Measurements from ENCODE around the gene USP6NL. TPM values are rescaled to one million over a fixed set of nuclear protein-coding genes. Genes with fewer than 3 reads are reported as not detected.

The USP6NL gene
- total and polyA plus RNA-seq, 2 of the 13 experiments (the other 11 are each of a cell fraction or from before 2014, with no cell fraction given), result 10.5 to 22.9 TPM

GRCh38 chr10:11597470-11597869 lies 14.0 kb downstream of the USP6NL start:
- intact Hi-C loops (cut with micrococcal nuclease; ENCODE audit: unreplicated experiment), result no loop called here
- H3K4me1 ChIP-seq (ENCODE audit: insufficient read depth, low read length), result peaks cover 85% of the 10 kb centered on the region

GRCh38 chr10:11595395-11595692 lies 16.1 kb downstream of the USP6NL start:
- CTCF ChIA-PET (ENCODE audit: low intra/inter-chr PET ratio, low total read pairs), result no interaction called here
- no peaks in the 10 kb centered on the region for H3K27me3 ChIP-seq (ENCODE audit: control insufficient read depth in 1 of 2, insufficient read depth in 2 of 2, low read length in 2 of 2)
- H3K4me3 ChIP-seq (replicated peaks in 1 of 3; ENCODE audit: insufficient read depth in 1 of 3, low read depth in 2 of 3, low read length in 3 of 3), result peak overlapping the region in 1 of 3 experiments; percentile 39; a peak in 1 of 6 replicates
- peaks cover 93% of the 10 kb centered on the region for H3K79me2 ChIP-seq (ENCODE audit: insufficient read depth, low read length)
- DNase-seq (ENCODE audit: low spot score), result no peak
- peaks cover 0 to 6% of the 10 kb centered on the region in 2 experiments; a peak in 2 of 5 replicates for H3K36me3 ChIP-seq (replicated peaks in 1 of 2; ENCODE audit: control insufficient read depth in 1 of 2, insufficient read depth in 2 of 2, low read length in 2 of 2)
- intact Hi-C loops (cut with micrococcal nuclease; ENCODE audit: unreplicated experiment), result no loop called here
- in situ Hi-C loops (cut with HindIII; ENCODE audit: extremely low pct_ligation_motif_present, low pct_unique_long_range_greater_than_20kb), result no loop called here
- FAIRE-seq, result no peak
- no peak overlapping the region for H2AFZ ChIP-seq (ENCODE audit: low read length)
- peaks cover 65% of the 10 kb centered on the region for H3K4me1 ChIP-seq (ENCODE audit: insufficient read depth, low read length)
- 9% methylated on average over 1 of the region's 1 CpG for WGBS (ENCODE audit: low lambda C conversion rate)
- peak overlapping the region; percentile 61 for H3K4me2 ChIP-seq (ENCODE audit: low read depth, low read length)
- ATAC-seq, result peak; percentile 84
- peak overlapping the region; percentile 65 for H3K27ac ChIP-seq (ENCODE audit: extremely low read length, insufficient read depth, low read length)
- no TSS peak for BruUV-seq (replicated peaks)
- H3K9ac ChIP-seq (ENCODE audit: insufficient read depth, low read depth, low read length), result peak overlapping the region; percentile 33; the same call in 1 of the 2 replicates
- POLR2A ChIA-PET, result no interaction called here
- H3K9me3 ChIP-seq (ENCODE audit: low read length), result no peaks in the 10 kb centered on the region
- H4K20me1 ChIP-seq (ENCODE audit: insufficient read depth, low read length), result no peaks in the 10 kb centered on the region; the same call in 1 of the 2 replicates
- TF ChIP-seq ZNF253 (CRISPR knock-in tag; IDR thresholded peaks at IDR 0.05; ENCODE audit: borderline replicate concordance), result no peak
- TF ChIP-seq MIXL1 (CRISPR knock-in tag; IDR thresholded peaks at IDR 0.05), result 0 out of 2 replicates have a peak, but pooled peaks have one; percentile 4
- TF ChIP-seq ZNF724P (CRISPR knock-in tag; IDR thresholded peaks at IDR 0.05; ENCODE audit: borderline replicate concordance), result no peak
- TF ChIP-seq ARID5B (CRISPR knock-in tag; IDR thresholded peaks at IDR 0.05), result 0 out of 2 replicates have a peak, but pooled peaks have one; percentile 1
- TF ChIP-seq HIC2 (CRISPR knock-in tag; IDR thresholded peaks at IDR 0.05; ENCODE audit: low read depth), result 0 out of 2 replicates have a peak, but pooled peaks have one; percentile 16
- TF ChIP-seq ZNF17 (CRISPR knock-in tag; IDR thresholded peaks at IDR 0.05), result no peak
- no peak for TF ChIP-seq ZNF512B (CRISPR knock-in tag; IDR thresholded peaks at IDR 0.05; ENCODE audit: borderline replicate concordance)
- TF ChIP-seq ZNF878 (CRISPR knock-in tag; IDR thresholded peaks at IDR 0.05), result no peak
- no peak for TF ChIP-seq MTF2 (CRISPR knock-in tag; IDR thresholded peaks at IDR 0.05; ENCODE audit: borderline replicate concordance)

More at GRCh38 chr10:11597470-11597869, 14.0 kb downstream of the USP6NL start:
- DNase-seq (ENCODE audit: low spot score) (no peak), FAIRE-seq (no peak), ATAC-seq (no peak)
- Histone ChIP-seq H4K20me1 (ENCODE audit: insufficient read depth, low read length) (no peaks in the 10 kb centered on the region; the same call in 1 of the 2 replicates), H3K79me2 (ENCODE audit: insufficient read depth, low read length) (peaks cover 94% of the 10 kb centered on the region), H3K36me3 (replicated peaks in 1 of 2; ENCODE audit: control insufficient read depth in 1 of 2, insufficient read depth in 2 of 2, low read length in 2 of 2) (peaks cover 0 to 6% of the 10 kb centered on the region in 2 experiments; a peak in 2 of 5 replicates), H3K9me3 (ENCODE audit: low read length) (no peaks in the 10 kb centered on the region), H2AFZ (ENCODE audit: low read length) (no peak overlapping the region), H3K27ac (ENCODE audit: extremely low read length, insufficient read depth, low read length) (no peak overlapping the region), H3K27me3 (ENCODE audit: control insufficient read depth in 1 of 2, insufficient read depth in 2 of 2, low read length in 2 of 2) (no peaks in the 10 kb centered on the region), H3K4me2 (ENCODE audit: low read depth, low read length) (no peak overlapping the region), H3K9ac (ENCODE audit: insufficient read depth, low read depth, low read length) (no peak overlapping the region), H3K4me3 (replicated peaks in 1 of 3; ENCODE audit: insufficient read depth in 1 of 3, low read depth in 2 of 3, low read length in 3 of 3) (no peak overlapping the region)
- no TSS peak for BruUV-seq (replicated peaks)
- in situ Hi-C loops (cut with HindIII; ENCODE audit: extremely low pct_ligation_motif_present, low pct_unique_long_range_greater_than_20kb), result no loop called here
- CTCF ChIA-PET (ENCODE audit: low intra/inter-chr PET ratio, low total read pairs), result no interaction called here
- no peak for TF ChIP-seq TRIM24 (CRISPR knock-in tag; IDR thresholded peaks at IDR 0.05)
- WGBS (ENCODE audit: low lambda C conversion rate), result 95% methylated on average over 3 of the region's 3 CpGs
- POLR2A ChIA-PET, result no interaction called here

Data from HepG2 (cell line).